Activated CD8-positive, alpha-beta memory T cell treated with anti-CD3 and anti-CD28 coated beads for 4 hours (primary cell): ENCODE results near the gene SEZ6L2.
A peak's percentile ranks its signal among the peaks of the same experiment; 100 is the strongest.
"Not testable (repeated sequence)": the region's sequence is repeated elsewhere in the genome, so short reads cannot be mapped to it uniquely, and the experiment has no call there.

Source experiments
- DNase-seq, 2 donors: peaks; one replicate each; pipeline ENCODE4 v3.0.0-alpha.2; 2020; ENCODE audit warnings: low read depth in 2 of 2

SEZ6L2 gene

GRCh38 chr16:29910819-29911675 is 11.7 kb upstream of the SEZ6L2 start:
- DNase-seq = no peak

- not testable (repeated sequence) for DNase-seq
Measured at GRCh38 chr16:29909851-29910250, 10.5 kb upstream of the SEZ6L2 start.

GRCh38 chr16:29909391-29909790 is 10.0 kb upstream of the SEZ6L2 start:
- DNase-seq = no peak

GRCh38 chr16:29908719-29909220 is 9.4 kb upstream of the SEZ6L2 start:
- no peak for DNase-seq

- no peak for DNase-seq
Measured at GRCh38 chr16:29907973-29908372, 8.6 kb upstream of the SEZ6L2 start.

- DNase-seq = no peak
Measured at GRCh38 chr16:29906520-29907244, 7.3 kb upstream of the SEZ6L2 start.

GRCh38 chr16:29905668-29906067 is 6.3 kb upstream of the SEZ6L2 start:
- DNase-seq = no peak

GRCh38 chr16:29904947-29905346 is 5.6 kb upstream of the SEZ6L2 start:
- no peak for DNase-seq

GRCh38 chr16:29903590-29903989 is 4.2 kb upstream of the SEZ6L2 start:
- DNase-seq = no peak

- no peak for DNase-seq
Measured at GRCh38 chr16:29901607-29901945, 2.2 kb upstream of the SEZ6L2 start.

GRCh38 chr16:29900888-29901606 is 1.7 kb upstream of the SEZ6L2 start:
- no peak for DNase-seq

GRCh38 chr16:29900102-29900887 is 945 bp upstream of the SEZ6L2 start, which contains the start of gene ASPHD1:
TSS of gene ASPHD1 (plus strand) at chr16:29900488. CDS start at chr16:29900972, 484 bp downstream.
- DNase-seq = peak; percentile 30 to 41

GRCh38 chr16:29898804-29899515 is 390 bp downstream of the SEZ6L2 start:
- no peak for DNase-seq

GRCh38 chr16:29898135-29898803 is 1.1 kb downstream of the SEZ6L2 start:
- no peak for DNase-seq

- no peak for DNase-seq
Measured at GRCh38 chr16:29897333-29897732, 2.0 kb downstream of the SEZ6L2 start.

- no peak for DNase-seq
Measured at GRCh38 chr16:29896841-29897240, 2.5 kb downstream of the SEZ6L2 start.

GRCh38 chr16:29894352-29894751 is 5.0 kb downstream of the SEZ6L2 start:
- DNase-seq = no peak

GRCh38 chr16:29893553-29893952 is 5.8 kb downstream of the SEZ6L2 start:
- DNase-seq = no peak

GRCh38 chr16:29892458-29892813 is 6.9 kb downstream of the SEZ6L2 start:
- no peak for DNase-seq
